ENCODE results near the gene CSH1.
"Not testable (repeated sequence)": the region's sequence is repeated elsewhere in the genome, so short reads cannot be mapped to it uniquely, and the experiment has no call there.

The CSH1 gene

DNA sequence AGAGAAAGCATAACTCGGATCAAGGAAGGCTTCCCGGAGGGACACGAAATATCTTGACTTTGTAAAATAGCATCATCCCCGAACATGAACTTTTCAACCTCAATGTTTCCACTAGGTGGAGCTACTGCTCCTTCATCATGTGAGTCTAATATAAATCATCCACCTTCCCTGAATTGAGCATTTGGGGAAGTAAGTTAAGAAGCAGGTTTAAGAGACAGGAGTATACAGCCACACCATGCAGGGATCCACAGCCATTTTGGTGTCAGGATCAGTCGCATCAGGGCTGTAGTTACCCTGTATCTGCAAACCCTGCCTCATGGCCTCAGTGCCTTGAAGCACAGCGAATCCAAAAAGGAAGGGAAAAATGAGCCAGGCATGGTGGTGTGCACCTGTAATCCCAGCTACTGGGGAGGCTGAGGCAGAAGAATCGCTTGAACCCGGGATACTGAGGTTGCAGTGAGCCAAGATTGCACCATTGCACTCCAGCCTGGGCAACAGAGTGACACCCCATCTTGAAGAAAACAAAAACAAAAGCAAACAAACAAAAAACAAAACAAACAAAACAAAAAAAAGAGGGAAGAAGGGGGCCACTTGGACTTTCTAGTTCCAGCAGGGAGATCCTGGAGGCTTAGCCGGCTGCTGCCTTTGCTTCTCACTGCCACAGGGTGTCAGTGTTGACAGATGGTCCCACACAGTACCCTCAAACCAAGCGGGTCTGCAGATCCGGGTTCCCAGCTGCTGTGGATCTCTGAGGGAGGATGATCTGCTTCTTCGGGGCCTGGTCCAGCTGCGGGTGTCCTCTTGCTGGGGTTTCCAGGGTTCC lies 7.1 kb downstream of the CSH1 start:
- H3K27me3 ChIP-seq; H3K4me3 ChIP-seq (ENCODE audit: low read depth in 1 of 2, low read length in 1 of 2); H3K36me3 ChIP-seq; H3K9me3 ChIP-seq; H3K27ac ChIP-seq; H3K4me1 ChIP-seq (ENCODE audit: control insufficient read depth in 1 of 2, insufficient read depth in 1 of 2, low read depth in 1 of 2, low read length in 1 of 2): not testable (repeated sequence)

DNA sequence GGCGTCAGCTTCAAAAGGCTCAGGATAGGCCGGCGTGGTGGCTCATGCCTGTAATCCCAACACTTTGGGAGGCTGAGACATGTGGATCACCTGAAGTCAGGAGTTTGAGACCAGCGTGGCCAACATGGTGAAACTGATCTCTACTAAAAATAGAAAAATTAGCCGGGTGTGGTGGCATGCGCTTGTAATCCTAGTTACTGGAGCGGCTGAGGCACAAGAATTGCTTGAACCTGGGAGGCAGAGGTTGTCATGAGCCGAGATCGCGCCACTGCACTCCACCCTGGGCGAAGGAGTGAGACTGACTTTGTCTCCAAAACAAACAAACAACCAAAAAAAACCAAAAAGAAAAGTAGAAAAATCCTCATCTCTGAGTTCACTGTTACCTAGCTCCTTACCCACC lies 11.3 kb downstream of the CSH1 start:
- not testable (repeated sequence) for H3K27ac ChIP-seq; H3K27me3 ChIP-seq; H3K4me1 ChIP-seq (ENCODE audit: control insufficient read depth in 1 of 2, insufficient read depth in 1 of 2, low read depth in 1 of 2, low read length in 1 of 2); H3K36me3 ChIP-seq; H3K4me3 ChIP-seq (ENCODE audit: low read depth in 1 of 2, low read length in 1 of 2); H3K9me3 ChIP-seq

DNA sequence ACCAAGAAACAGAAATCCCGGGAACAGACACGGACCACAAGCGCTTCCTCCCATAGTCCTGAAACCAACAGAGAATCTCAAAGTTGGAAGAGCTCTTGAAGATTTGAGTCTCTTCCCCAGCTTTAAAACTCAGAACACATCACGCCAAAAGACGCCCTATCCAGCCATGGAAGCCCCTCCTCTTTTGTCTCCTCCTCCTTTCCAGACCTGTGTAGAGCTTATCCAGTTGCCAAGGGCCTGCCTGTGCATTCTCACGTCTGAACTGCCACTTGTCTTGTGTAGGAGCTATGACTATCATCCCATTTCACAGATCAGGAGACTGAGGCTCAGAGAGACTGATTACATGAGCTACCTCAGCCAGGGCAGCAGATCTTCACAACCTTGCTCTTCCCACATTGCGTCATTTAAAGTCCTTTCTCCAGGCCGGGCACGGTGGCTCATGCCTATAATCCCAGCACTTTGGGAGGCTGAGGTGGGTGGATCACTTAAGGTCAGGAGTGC lies 13.7 kb downstream of the CSH1 start:
- H3K27me3 ChIP-seq; H3K27ac ChIP-seq; H3K9me3 ChIP-seq; H3K4me1 ChIP-seq (ENCODE audit: control insufficient read depth in 1 of 2, insufficient read depth in 1 of 2, low read depth in 1 of 2, low read length in 1 of 2); H3K36me3 ChIP-seq; H3K4me3 ChIP-seq (ENCODE audit: low read depth in 1 of 2, low read length in 1 of 2): not testable (repeated sequence)

DNA sequence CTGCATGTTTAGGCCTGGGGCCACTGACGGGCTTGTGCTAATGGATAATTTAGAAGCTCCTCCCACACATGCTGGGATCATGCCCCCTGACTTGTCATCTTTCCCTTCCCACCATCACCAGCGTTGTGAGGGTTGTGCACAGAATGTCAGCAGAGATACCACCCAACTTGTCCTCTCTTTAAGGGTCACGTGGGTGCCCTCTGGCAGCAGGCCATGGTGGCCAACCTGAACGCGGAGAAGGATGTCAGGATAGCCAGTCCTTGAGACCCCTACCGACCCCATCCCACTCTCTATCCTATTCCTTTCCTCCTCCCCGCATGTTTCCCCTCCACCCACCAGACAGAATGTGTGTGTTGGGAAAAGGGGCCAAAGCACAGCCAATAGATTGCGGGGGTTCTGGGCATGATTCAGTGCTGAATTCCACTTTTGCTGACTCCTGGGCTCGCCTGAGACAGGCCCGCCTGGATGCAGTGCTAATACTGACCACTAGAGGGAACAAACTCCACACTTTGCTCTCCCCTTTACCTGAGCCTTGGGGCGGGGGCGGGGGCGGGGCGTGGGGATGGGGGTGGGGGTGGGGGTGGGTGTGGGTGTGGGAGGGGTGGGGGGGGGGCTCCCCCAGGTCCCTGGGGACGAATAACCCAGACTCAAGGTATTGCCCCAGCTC lies 14.3 kb downstream of the CSH1 start, which contains the start of gene GH2:
TSS of gene GH2 (minus strand) at position 10 of the 667 bp plus-strand sequence. CDS start 143 bp downstream, outside the sequence.
- Histone ChIP-seq H3K4me3 (ENCODE audit: low read depth in 1 of 2, low read length in 1 of 2) (no peak within 1 kb of the TSS), H3K27ac (no peak within 1 kb of the TSS), H3K4me1 (ENCODE audit: control insufficient read depth in 1 of 2, insufficient read depth in 1 of 2, low read depth in 1 of 2, low read length in 1 of 2) (no peaks in the 10 kb centered on the region), H3K36me3 (no peaks in the 10 kb centered on the region), H3K9me3 (no peaks in the 10 kb centered on the region), H3K27me3 (no peaks in the 10 kb centered on the region)
- TF ChIP-seq, protein P1, sequence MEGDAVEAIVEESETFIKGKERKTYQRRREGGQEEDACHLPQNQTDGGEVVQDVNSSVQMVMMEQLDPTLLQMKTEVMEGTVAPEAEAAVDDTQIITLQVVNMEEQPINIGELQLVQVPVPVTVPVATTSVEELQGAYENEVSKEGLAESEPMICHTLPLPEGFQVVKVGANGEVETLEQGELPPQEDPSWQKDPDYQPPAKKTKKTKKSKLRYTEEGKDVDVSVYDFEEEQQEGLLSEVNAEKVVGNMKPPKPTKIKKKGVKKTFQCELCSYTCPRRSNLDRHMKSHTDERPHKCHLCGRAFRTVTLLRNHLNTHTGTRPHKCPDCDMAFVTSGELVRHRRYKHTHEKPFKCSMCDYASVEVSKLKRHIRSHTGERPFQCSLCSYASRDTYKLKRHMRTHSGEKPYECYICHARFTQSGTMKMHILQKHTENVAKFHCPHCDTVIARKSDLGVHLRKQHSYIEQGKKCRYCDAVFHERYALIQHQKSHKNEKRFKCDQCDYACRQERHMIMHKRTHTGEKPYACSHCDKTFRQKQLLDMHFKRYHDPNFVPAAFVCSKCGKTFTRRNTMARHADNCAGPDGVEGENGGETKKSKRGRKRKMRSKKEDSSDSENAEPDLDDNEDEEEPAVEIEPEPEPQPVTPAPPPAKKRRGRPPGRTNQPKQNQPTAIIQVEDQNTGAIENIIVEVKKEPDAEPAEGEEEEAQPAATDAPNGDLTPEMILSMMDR (IDR thresholded peaks at IDR 0.05), result peak; percentile 66

DNA sequence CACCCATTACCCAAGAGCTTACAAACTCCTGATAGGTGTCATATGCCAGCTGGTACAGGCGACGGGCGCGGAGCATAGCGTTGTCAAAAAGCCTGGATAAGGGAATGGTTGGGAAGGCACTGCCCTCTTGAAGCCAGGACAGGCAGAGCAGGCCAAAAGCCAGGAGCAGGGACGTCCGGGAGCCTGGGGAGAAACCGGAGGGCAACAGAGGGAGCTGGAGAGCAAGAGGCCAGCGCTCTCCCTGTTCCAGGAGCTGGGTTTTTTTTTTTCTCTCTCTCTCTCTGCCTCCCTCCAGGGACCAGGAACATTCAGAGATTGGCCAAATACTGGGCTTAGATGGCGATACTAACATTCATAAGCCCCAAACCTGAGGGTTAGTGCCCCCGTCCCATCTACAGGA lies 15.0 kb downstream of the CSH1 start:
- H3K9me3 ChIP-seq; H3K36me3 ChIP-seq; H3K27ac ChIP-seq; H3K4me3 ChIP-seq (ENCODE audit: low read depth in 1 of 2, low read length in 1 of 2); H3K27me3 ChIP-seq; H3K4me1 ChIP-seq (ENCODE audit: control insufficient read depth in 1 of 2, insufficient read depth in 1 of 2, low read depth in 1 of 2, low read length in 1 of 2): not testable (repeated sequence)

DNA sequence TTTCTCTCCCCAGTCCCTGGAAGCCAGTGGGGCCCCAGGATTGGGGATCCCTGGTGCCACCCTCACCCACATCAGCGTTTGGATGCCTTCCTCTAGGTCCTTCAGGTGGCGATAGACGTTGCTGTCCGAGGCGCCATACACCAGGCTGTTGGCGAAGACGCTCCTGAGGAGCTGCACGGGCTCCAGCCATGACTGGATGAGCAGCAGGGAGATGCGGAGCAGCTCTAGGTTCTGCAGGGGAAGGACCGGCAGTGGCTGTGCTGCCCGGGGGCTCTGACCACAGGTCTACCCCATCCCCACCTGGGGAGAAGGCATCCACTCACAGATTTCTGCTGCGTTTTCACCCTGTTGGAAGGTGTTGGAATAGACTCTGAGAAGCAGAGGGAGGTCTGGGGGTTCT lies 15.7 kb downstream of the CSH1 start:
- Histone ChIP-seq H3K36me3 (no peaks in the 10 kb centered on the region), H3K9me3 (no peaks in the 10 kb centered on the region), H3K27ac (no peak overlapping the region), H3K27me3 (no peaks in the 10 kb centered on the region), H3K4me3 (ENCODE audit: low read depth in 1 of 2, low read length in 1 of 2) (no peak overlapping the region), H3K4me1 (ENCODE audit: control insufficient read depth in 1 of 2, insufficient read depth in 1 of 2, low read depth in 1 of 2, low read length in 1 of 2) (no peaks in the 10 kb centered on the region)
- TF ChIP-seq, protein P1 (IDR thresholded peaks at IDR 0.05), result no peak

DNA sequence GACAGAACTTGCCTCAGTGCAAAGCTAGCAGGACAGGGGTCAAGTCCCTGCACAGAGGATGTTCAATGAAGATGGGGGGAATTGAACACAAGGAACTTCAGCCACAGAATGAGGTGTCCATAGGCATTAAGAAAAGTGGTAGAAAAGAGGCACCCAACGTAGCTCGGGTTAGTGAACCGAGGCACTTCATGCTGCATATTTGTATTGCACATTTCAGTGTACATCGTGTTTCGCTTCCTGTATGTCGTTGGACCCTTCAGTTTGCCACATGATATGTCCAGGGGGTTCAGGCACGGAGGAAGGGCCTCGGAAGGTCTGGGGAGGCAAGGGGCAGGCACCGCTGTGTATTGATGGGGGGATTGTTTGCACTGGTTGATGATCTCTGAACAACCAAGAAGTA lies 18.0 kb downstream of the CSH1 start:
- H3K9me3 ChIP-seq; H3K4me3 ChIP-seq (ENCODE audit: low read depth in 1 of 2, low read length in 1 of 2); H3K4me1 ChIP-seq (ENCODE audit: control insufficient read depth in 1 of 2, insufficient read depth in 1 of 2, low read depth in 1 of 2, low read length in 1 of 2); H3K27ac ChIP-seq; H3K27me3 ChIP-seq; H3K36me3 ChIP-seq: not testable (repeated sequence)

DNA sequence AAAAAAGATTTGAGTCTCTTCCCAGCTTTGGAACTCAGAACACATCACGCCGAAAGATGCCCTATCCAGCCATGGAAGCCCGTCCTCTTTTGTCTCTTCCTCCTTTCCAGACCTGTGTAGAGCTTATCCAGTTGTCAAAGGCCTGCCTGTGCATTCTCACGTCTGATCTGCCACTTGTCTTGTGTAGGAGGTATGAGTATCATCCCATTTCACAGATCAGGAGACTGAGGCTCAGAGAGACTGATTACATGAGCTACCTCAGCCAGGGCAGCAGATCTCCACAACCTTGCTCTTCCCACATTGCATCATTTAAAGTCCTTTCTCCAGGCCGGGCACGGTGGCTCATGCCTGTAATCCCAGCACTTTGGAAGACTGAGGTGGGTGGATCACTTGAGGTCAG lies 21.7 kb downstream of the CSH1 start:
- not testable (repeated sequence) for H3K4me1 ChIP-seq (ENCODE audit: control insufficient read depth in 1 of 2, insufficient read depth in 1 of 2, low read depth in 1 of 2, low read length in 1 of 2); H3K9me3 ChIP-seq; H3K27me3 ChIP-seq; H3K4me3 ChIP-seq (ENCODE audit: low read depth in 1 of 2, low read length in 1 of 2); H3K27ac ChIP-seq; H3K36me3 ChIP-seq

DNA sequence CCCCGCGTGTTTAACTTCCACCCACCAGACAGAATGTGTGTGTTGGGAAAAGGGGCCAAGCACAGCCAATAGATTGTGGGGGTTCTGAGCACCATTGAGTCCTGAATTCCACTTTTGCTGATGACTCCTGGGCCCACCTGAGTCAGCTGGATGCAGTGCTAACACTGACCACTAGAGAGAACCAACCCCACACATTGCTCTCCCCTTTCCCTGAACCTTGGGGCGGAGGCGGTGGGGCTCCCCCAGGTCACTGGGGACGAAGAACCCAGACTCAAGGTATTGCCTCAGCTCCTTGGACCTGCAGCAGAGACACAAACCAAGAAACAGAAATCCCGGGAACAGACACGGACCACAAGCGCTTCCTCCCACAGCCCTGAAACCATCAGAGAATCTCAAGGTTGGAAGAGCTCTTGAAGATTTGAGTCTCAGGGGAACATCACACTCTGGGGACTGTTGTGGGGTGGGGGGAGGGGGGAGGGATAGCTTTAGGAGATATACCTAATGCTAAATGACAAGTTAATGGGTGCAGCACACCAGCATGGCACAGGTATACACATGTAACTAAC lies 22.2 kb downstream of the CSH1 start:
- not testable (repeated sequence) for H3K4me3 ChIP-seq (ENCODE audit: low read depth in 1 of 2, low read length in 1 of 2); H3K27ac ChIP-seq; H3K36me3 ChIP-seq; H3K9me3 ChIP-seq; H3K4me1 ChIP-seq (ENCODE audit: control insufficient read depth in 1 of 2, insufficient read depth in 1 of 2, low read depth in 1 of 2, low read length in 1 of 2); H3K27me3 ChIP-seq

DNA sequence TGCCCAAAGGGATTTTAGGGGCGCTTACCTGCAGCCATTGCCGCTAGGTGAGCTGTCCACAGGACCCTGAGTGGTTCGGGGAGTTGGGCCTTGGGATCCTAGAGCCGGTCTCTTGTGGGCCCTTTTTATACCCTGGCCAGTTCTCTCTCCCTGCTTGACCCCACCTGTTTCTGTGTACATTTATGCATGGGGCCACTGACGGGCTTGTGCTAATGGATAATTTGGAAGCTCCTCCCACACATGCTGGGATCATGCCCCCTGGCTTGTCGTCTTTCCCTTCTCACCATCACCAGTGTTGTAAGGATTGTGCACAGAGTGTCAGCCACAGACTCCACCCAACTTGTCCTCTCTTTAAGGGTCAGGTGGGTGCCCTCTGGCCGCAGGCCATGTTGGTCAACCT lies 22.8 kb downstream of the CSH1 start, which contains the start of gene CSH2:
TSS of gene CSH2 (minus strand) at position 101 of the 400 bp plus-strand sequence. CDS start at position 38, 63 bp downstream.
- not testable (repeated sequence) for H3K9me3 ChIP-seq; H3K27me3 ChIP-seq; H3K4me3 ChIP-seq (ENCODE audit: low read depth in 1 of 2, low read length in 1 of 2); H3K27ac ChIP-seq; H3K4me1 ChIP-seq (ENCODE audit: control insufficient read depth in 1 of 2, insufficient read depth in 1 of 2, low read depth in 1 of 2, low read length in 1 of 2); H3K36me3 ChIP-seq

DNA sequence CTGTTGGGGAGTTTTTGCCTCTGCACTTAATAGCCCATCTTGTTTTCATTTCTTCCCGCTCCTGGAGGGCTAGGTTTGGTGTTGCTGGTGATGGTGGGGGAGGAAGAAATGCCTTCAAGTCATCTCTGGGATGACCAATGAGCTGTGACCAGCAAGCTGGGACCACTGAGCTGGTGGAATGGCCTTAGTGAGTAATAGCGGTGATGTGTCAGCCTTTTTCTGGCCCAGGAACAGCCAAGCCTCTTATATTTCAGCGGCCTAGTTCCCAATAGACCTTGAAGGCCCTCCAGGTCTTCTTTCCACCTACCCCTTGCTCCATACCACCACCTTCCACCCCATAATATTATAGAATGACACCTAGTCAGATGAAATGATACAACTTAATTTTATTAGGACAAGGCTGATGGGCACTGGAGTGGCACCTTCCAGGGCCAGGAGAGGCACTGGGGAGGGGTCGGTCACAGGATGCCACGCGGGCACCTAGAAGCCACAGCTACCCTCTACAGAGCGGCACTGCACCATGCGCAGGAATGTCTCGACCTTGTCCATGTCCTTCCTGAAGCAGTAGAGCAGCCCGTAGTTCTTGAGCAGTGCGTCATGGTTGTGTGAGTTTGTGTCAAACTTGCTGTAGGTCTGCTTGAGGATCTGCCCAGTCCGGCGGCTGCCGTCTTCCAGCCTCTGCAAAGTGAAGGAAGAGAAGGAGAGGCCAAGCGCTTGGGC lies 24.6 kb downstream of the CSH1 start:
- H3K36me3 ChIP-seq; H3K27me3 ChIP-seq; H3K4me1 ChIP-seq (ENCODE audit: control insufficient read depth in 1 of 2, insufficient read depth in 1 of 2, low read depth in 1 of 2, low read length in 1 of 2); H3K4me3 ChIP-seq (ENCODE audit: low read depth in 1 of 2, low read length in 1 of 2); H3K27ac ChIP-seq; H3K9me3 ChIP-seq: not testable (repeated sequence)
